GM19452 (cell line): Measurements from ENCODE around the gene CHST3.
"Not testable (repeated sequence)": the region's sequence is repeated elsewhere in the genome, so short reads cannot be mapped to it uniquely, and the experiment has no call there.

Experiments used
- ATAC-seq: cut with Tn5 transposase; IDR thresholded peaks from one replicate; pipeline ENCODE4 v1.9.1; 2021; ENCODE audit not compliant: unreplicated experiment

CHST3 gene

GRCh38 chr10:71985542-71986250 lies 21.5 kb downstream of the CHST3 start:
- no peak for ATAC-seq

- not testable (repeated sequence) for ATAC-seq
Measured at GRCh38 chr10:71988895-71989294, 24.7 kb downstream of the CHST3 start.

- ATAC-seq, result no peak
Measured at GRCh38 chr10:71989661-71990454, 25.7 kb downstream of the CHST3 start.

- ATAC-seq, result no peak
Measured at GRCh38 chr10:71990706-71991269, 26.6 kb downstream of the CHST3 start.

GRCh38 chr10:71995449-71995848 lies 31.3 kb downstream of the CHST3 start:
- no peak for ATAC-seq

GRCh38 chr10:71995887-71996575 lies 31.8 kb downstream of the CHST3 start:
- no peak for ATAC-seq

GRCh38 chr10:71996592-71997371 lies 32.6 kb downstream of the CHST3 start:
- no peak for ATAC-seq

- no peak for ATAC-seq
Measured at GRCh38 chr10:71998119-71998839, 34.1 kb downstream of the CHST3 start.

- ATAC-seq, result no peak
Measured at GRCh38 chr10:71998840-71999194, 34.6 kb downstream of the CHST3 start.

- peak; percentile 51 for ATAC-seq
Measured at GRCh38 chr10:71999360-72000072, 35.3 kb downstream of the CHST3 start.

- no peak for ATAC-seq
Measured at GRCh38 chr10:72000073-72001032, 36.2 kb downstream of the CHST3 start.

GRCh38 chr10:72001033-72001395 lies 36.8 kb downstream of the CHST3 start:
- ATAC-seq, result no peak

GRCh38 chr10:72002354-72003295 lies 38.4 kb downstream of the CHST3 start:
- ATAC-seq, result no peak

GRCh38 chr10:72006026-72006425 lies 41.8 kb downstream of the CHST3 start:
- no peak for ATAC-seq

- no peak for ATAC-seq
Measured at GRCh38 chr10:72007246-72007892, 43.2 kb downstream of the CHST3 start.

GRCh38 chr10:72008096-72008981 lies 44.1 kb downstream of the CHST3 start:
- ATAC-seq, result no peak
